ENCODE results near the gene SEMA3D.

The SEMA3D gene

DNA sequence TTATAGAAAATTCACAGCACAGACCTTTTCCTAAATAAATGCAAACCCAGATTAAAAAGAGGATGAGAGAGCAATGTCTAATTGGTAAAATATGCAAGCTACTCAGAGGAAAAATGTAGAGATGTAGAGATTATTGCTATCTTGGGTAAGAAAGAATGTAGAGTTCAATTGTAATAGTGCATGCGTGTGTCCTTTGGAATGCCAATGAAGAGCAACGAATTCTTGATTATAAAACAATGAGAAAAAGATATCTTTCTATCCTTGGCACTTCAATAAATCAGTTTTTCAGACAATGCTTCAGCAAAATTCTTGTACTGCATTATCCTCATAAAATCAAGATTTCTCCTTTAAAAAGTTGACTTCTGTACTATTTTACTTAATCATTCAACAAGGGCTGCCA is 50.9 kb downstream of the SEMA3D start:
- no peak overlapping the region for H2AFZ ChIP-seq (ENCODE audit: low read depth, low read length)
- no peaks in the 10 kb centered on the region for H3K27me3 ChIP-seq (ENCODE audit: insufficient read depth, low read length)
- no peaks in the 10 kb centered on the region for H3K4me1 ChIP-seq (ENCODE audit: insufficient read depth, low read length)
- no peaks in the 10 kb centered on the region for H3K9me3 ChIP-seq (ENCODE audit: low read length)
- H3K36me3 ChIP-seq (ENCODE audit: insufficient read depth, low read length): no peaks in the 10 kb centered on the region
- H3K4me3 ChIP-seq (ENCODE audit: low read length): no peak overlapping the region

GRCh38 chr7:85133560-85133959 is 53.3 kb downstream of the SEMA3D start:
- Histone ChIP-seq H3K9me3 (ENCODE audit: low read length) (no peaks in the 10 kb centered on the region), H2AFZ (ENCODE audit: low read depth, low read length) (no peak overlapping the region), H3K4me1 (ENCODE audit: insufficient read depth, low read length) (no peaks in the 10 kb centered on the region), H3K4me3 (ENCODE audit: low read length) (no peak overlapping the region), H3K36me3 (ENCODE audit: insufficient read depth, low read length) (no peaks in the 10 kb centered on the region), H3K27me3 (ENCODE audit: insufficient read depth, low read length) (no peaks in the 10 kb centered on the region)

- H2AFZ ChIP-seq (ENCODE audit: low read depth, low read length): no peak overlapping the region
- H3K4me3 ChIP-seq (ENCODE audit: low read length): no peak overlapping the region
- H3K36me3 ChIP-seq (ENCODE audit: insufficient read depth, low read length): no peaks in the 10 kb centered on the region
- H3K9me3 ChIP-seq (ENCODE audit: low read length): no peaks in the 10 kb centered on the region
- H3K4me1 ChIP-seq (ENCODE audit: insufficient read depth, low read length): no peaks in the 10 kb centered on the region
- no peaks in the 10 kb centered on the region for H3K27me3 ChIP-seq (ENCODE audit: insufficient read depth, low read length)
Observed at GRCh38 chr7:85133006-85133405, 53.9 kb downstream of the SEMA3D start.

- H3K4me1 ChIP-seq (ENCODE audit: insufficient read depth, low read length): no peaks in the 10 kb centered on the region
- no peaks in the 10 kb centered on the region for H3K9me3 ChIP-seq (ENCODE audit: low read length)
- no peaks in the 10 kb centered on the region for H3K27me3 ChIP-seq (ENCODE audit: insufficient read depth, low read length)
- no peak overlapping the region for H3K4me3 ChIP-seq (ENCODE audit: low read length)
- no peaks in the 10 kb centered on the region for H3K36me3 ChIP-seq (ENCODE audit: insufficient read depth, low read length)
- no peak overlapping the region for H2AFZ ChIP-seq (ENCODE audit: low read depth, low read length)
Observed at GRCh38 chr7:85130702-85131101, 56.2 kb downstream of the SEMA3D start.

GRCh38 chr7:85126383-85126782 is 60.5 kb downstream of the SEMA3D start:
- no peaks in the 10 kb centered on the region for H3K9me3 ChIP-seq (ENCODE audit: low read length)
- no peaks in the 10 kb centered on the region for H3K36me3 ChIP-seq (ENCODE audit: insufficient read depth, low read length)
- H3K4me3 ChIP-seq (ENCODE audit: low read length): no peak overlapping the region

GRCh38 chr7:85125651-85126131 is 61.2 kb downstream of the SEMA3D start:
- Histone ChIP-seq H3K9me3 (ENCODE audit: low read length) (no peaks in the 10 kb centered on the region), H3K4me1 (ENCODE audit: insufficient read depth, low read length) (no peaks in the 10 kb centered on the region), H3K36me3 (ENCODE audit: insufficient read depth, low read length) (no peaks in the 10 kb centered on the region), H3K4me3 (ENCODE audit: low read length) (no peak overlapping the region), H2AFZ (ENCODE audit: low read depth, low read length) (no peak overlapping the region), H3K27me3 (ENCODE audit: insufficient read depth, low read length) (no peaks in the 10 kb centered on the region)

More at GRCh38 chr7:85126383-85126782, 60.5 kb downstream of the SEMA3D start:
- H3K4me1 ChIP-seq (ENCODE audit: insufficient read depth, low read length): no peaks in the 10 kb centered on the region
- no peak overlapping the region for H2AFZ ChIP-seq (ENCODE audit: low read depth, low read length)
- H3K27me3 ChIP-seq (ENCODE audit: insufficient read depth, low read length): no peaks in the 10 kb centered on the region

DNA sequence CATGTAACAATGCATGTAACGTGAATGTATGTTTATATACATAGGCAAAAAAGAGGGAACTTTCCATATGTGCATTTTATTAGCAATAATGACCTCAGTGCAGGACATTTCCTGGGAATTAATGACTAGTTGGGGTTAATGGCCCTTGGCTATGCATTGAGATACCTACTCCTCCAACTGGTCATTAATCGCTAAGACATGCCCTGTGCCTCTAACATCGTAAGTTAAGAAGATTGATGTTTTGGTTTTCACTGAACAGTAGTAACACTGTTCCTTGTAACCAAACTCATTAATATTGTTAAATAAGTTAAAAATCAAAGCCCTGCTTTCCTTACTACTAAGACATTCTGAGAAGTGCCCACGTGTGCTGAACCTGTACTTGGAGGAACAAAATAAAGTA is 61.7 kb downstream of the SEMA3D start:
- H3K36me3 ChIP-seq (ENCODE audit: insufficient read depth, low read length): no peaks in the 10 kb centered on the region
- H3K4me3 ChIP-seq (ENCODE audit: low read length): no peak overlapping the region
- no peaks in the 10 kb centered on the region for H3K4me1 ChIP-seq (ENCODE audit: insufficient read depth, low read length)
- no peaks in the 10 kb centered on the region for H3K27me3 ChIP-seq (ENCODE audit: insufficient read depth, low read length)
- no peak overlapping the region for H2AFZ ChIP-seq (ENCODE audit: low read depth, low read length)
- H3K9me3 ChIP-seq (ENCODE audit: low read length): no peaks in the 10 kb centered on the region

- no peaks in the 10 kb centered on the region for H3K9me3 ChIP-seq (ENCODE audit: low read length)
- H3K27me3 ChIP-seq (ENCODE audit: insufficient read depth, low read length): no peaks in the 10 kb centered on the region
Observed at GRCh38 chr7:85119934-85120333, 66.9 kb downstream of the SEMA3D start.

DNA sequence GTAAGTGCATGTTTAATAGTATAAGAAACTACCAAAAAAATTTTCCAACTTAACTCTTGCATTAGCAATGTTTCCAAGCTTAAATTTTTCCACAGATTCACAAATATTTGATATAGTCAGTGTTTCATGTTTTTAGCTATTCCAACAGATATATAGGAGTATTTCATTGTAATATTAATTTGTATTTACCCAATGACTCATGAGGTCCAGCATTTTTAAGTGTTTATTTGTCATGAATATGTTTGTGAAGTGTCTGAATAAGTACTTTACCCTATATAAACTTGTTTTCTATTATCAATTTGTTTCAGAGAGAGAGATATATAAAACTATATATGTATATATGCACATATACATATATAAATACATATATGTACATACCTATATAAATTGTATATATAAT is 71.0 kb downstream of the SEMA3D start:
- Histone ChIP-seq H3K9me3 (ENCODE audit: low read length) (no peaks in the 10 kb centered on the region), H3K4me3 (ENCODE audit: low read length) (no peak overlapping the region), H2AFZ (ENCODE audit: low read depth, low read length) (no peak overlapping the region), H3K27me3 (ENCODE audit: insufficient read depth, low read length) (no peaks in the 10 kb centered on the region), H3K4me1 (ENCODE audit: insufficient read depth, low read length) (no peaks in the 10 kb centered on the region), H3K36me3 (ENCODE audit: insufficient read depth, low read length) (no peaks in the 10 kb centered on the region)

More at GRCh38 chr7:85119934-85120333, 66.9 kb downstream of the SEMA3D start:
- Histone ChIP-seq H2AFZ (ENCODE audit: low read depth, low read length) (no peak overlapping the region), H3K36me3 (ENCODE audit: insufficient read depth, low read length) (no peaks in the 10 kb centered on the region), H3K4me1 (ENCODE audit: insufficient read depth, low read length) (no peaks in the 10 kb centered on the region), H3K4me3 (ENCODE audit: low read length) (no peak overlapping the region)

DNA sequence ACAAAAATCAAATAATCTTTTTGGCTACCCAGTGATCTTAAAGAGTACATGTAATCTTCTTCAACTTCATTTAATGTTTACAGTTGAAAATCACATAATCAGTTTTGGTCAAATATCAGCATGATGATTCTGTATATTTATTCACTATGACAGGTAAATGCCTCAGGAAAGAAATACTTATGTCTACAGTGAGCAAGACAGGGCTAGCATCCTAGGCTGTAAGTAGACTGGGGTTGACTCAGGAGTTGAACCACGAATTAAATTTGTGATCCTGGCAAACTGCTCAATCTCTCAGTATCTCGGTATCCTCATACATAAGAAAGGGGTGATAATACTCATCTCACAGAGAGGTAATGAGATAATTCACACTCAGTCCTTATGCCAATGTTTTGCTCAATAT is 71.8 kb downstream of the SEMA3D start:
- H3K9me3 ChIP-seq (ENCODE audit: low read length): no peaks in the 10 kb centered on the region
- H3K36me3 ChIP-seq (ENCODE audit: insufficient read depth, low read length): no peaks in the 10 kb centered on the region
- no peaks in the 10 kb centered on the region for H3K4me1 ChIP-seq (ENCODE audit: insufficient read depth, low read length)
- H3K27me3 ChIP-seq (ENCODE audit: insufficient read depth, low read length): no peaks in the 10 kb centered on the region
- H3K4me3 ChIP-seq (ENCODE audit: low read length): no peak overlapping the region
- no peak overlapping the region for H2AFZ ChIP-seq (ENCODE audit: low read depth, low read length)

GRCh38 chr7:85114342-85114741 is 72.5 kb downstream of the SEMA3D start:
- Histone ChIP-seq H3K9me3 (ENCODE audit: low read length) (no peaks in the 10 kb centered on the region), H2AFZ (ENCODE audit: low read depth, low read length) (no peak overlapping the region), H3K27me3 (ENCODE audit: insufficient read depth, low read length) (no peaks in the 10 kb centered on the region), H3K36me3 (ENCODE audit: insufficient read depth, low read length) (no peaks in the 10 kb centered on the region), H3K4me3 (ENCODE audit: low read length) (no peak overlapping the region), H3K4me1 (ENCODE audit: insufficient read depth, low read length) (no peaks in the 10 kb centered on the region)

- Histone ChIP-seq H3K36me3 (ENCODE audit: insufficient read depth, low read length) (no peaks in the 10 kb centered on the region), H3K9me3 (ENCODE audit: low read length) (no peaks in the 10 kb centered on the region), H2AFZ (ENCODE audit: low read depth, low read length) (no peak overlapping the region), H3K4me1 (ENCODE audit: insufficient read depth, low read length) (no peaks in the 10 kb centered on the region), H3K27me3 (ENCODE audit: insufficient read depth, low read length) (no peaks in the 10 kb centered on the region), H3K4me3 (ENCODE audit: low read length) (no peak overlapping the region)
Observed at GRCh38 chr7:85111761-85112160, 75.1 kb downstream of the SEMA3D start.

GRCh38 chr7:85106719-85107118 is 80.1 kb downstream of the SEMA3D start:
- Histone ChIP-seq H3K4me3 (ENCODE audit: low read length) (no peak overlapping the region), H2AFZ (ENCODE audit: low read depth, low read length) (no peak overlapping the region), H3K4me1 (ENCODE audit: insufficient read depth, low read length) (no peaks in the 10 kb centered on the region), H3K27me3 (ENCODE audit: insufficient read depth, low read length) (no peaks in the 10 kb centered on the region), H3K9me3 (ENCODE audit: low read length) (no peaks in the 10 kb centered on the region), H3K36me3 (ENCODE audit: insufficient read depth, low read length) (no peaks in the 10 kb centered on the region)

GRCh38 chr7:85104432-85105205 is 82.2 kb downstream of the SEMA3D start:
- Histone ChIP-seq H3K9me3 (ENCODE audit: low read length) (no peaks in the 10 kb centered on the region), H3K27me3 (ENCODE audit: insufficient read depth, low read length) (no peaks in the 10 kb centered on the region), H3K4me3 (ENCODE audit: low read length) (no peak overlapping the region), H3K4me1 (ENCODE audit: insufficient read depth, low read length) (no peaks in the 10 kb centered on the region), H3K36me3 (ENCODE audit: insufficient read depth, low read length) (no peaks in the 10 kb centered on the region), H2AFZ (ENCODE audit: low read depth, low read length) (no peak overlapping the region)

Measured in neuron (in vitro differentiated cells).